Peyer's patch (tissue), 4 donors: ENCODE data around the gene CDCA7L. TPM values are rescaled to one million over a fixed set of nuclear protein-coding genes. Genes with fewer than 3 reads are reported as not detected.

Source experiments
- DNase-seq, 3 donors: peaks; one replicate each; pipeline ENCODE4 v3.0.0-alpha.2; 2017 to 2019
- H3K27ac ChIP-seq, 4 donors: fragments of 200-600 bp; sonication (generic); one replicate each; pipeline ENCODE4 v1.5.1; 2016 to 2019
- H3K27me3 ChIP-seq, 2 donors: fragments of 200-600 bp; sonication (generic); one replicate each; pipeline ENCODE4 v1.5.1; 2019
- H3K36me3 ChIP-seq, 3 donors: fragments of 200-600 bp; sonication (generic); one replicate each; pipeline ENCODE4 v1.5.1; 2016 to 2019
- H3K4me1 ChIP-seq, 4 donors: fragments of 200-600 bp; sonication (generic); one replicate each; pipeline ENCODE4 v1.5.1; 2016 to 2019
- H3K4me3 ChIP-seq, 4 donors: fragments of 200-600 bp; sonication (generic); 1 replicate in 3 of 4; 2 replicates in 1 of 4; pipeline ENCODE4 v1.5.1; 2016 to 2019; ENCODE audit warnings: mild to moderate bottlenecking in 1 of 4
- H3K9me3 ChIP-seq, 4 donors: fragments of 200-600 bp; sonication (generic); one replicate each; pipeline ENCODE4 v1.5.1; 2016 to 2019; ENCODE audit warnings: mild to moderate bottlenecking in 1 of 4
- CTCF ChIP-seq, 6 experiments: fragments of 450-650 bp in 4 of 6; fragments of 200-600 bp in 2 of 6; sonication (generic) in 1 of 6; IDR thresholded peaks; one replicate each; pipeline ENCODE4 v1.5.1; 2017 to 2019; ENCODE audit warnings: antibody characterized with exemption in 6 of 6, mild to moderate bottlenecking in 3 of 6, moderate library complexity in 1 of 6
- POLR2A ChIP-seq, 2 donors: fragments of 450-650 bp; IDR thresholded peaks; one replicate each; pipeline ENCODE4 v1.5.1; 2017; ENCODE audit warnings: antibody characterized with exemption in 2 of 2, mild to moderate bottlenecking in 2 of 2, moderate library complexity in 2 of 2
- total RNA-seq, 4 donors: library from RNA; depleted of rRNA; stranded (reverse); fragments of >200 nt; gene quantifications; one replicate each; pipeline ENCODE4 v1.1.0, GENCODE V29; 2016

The CDCA7L gene
- total RNA-seq, 4 donors from 2014 or later: 6.8 to 51.2 (median 19.8) TPM

GRCh38 chr7:21915140-21915539, 30.6 kb downstream of the CDCA7L start:
- Histone ChIP-seq H3K27ac (no peak overlapping the region), H3K4me3 (no peak overlapping the region), H3K27me3 (no peaks in the 10 kb centered on the region), H3K9me3 (no peaks in the 10 kb centered on the region), H3K36me3 (no peaks in the 10 kb centered on the region), H3K4me1 (no peaks in the 10 kb centered on the region)
- no peak for DNase-seq
- TF ChIP-seq POLR2A (IDR thresholded peaks at IDR 0.05) (no peak), CTCF (IDR thresholded peaks at IDR 0.05) (no peak)

GRCh38 chr7:21914671-21915070, 31.0 kb downstream of the CDCA7L start:
- no peak overlapping the region for H3K4me3 ChIP-seq
- no peaks in the 10 kb centered on the region for H3K9me3 ChIP-seq
- H3K27ac ChIP-seq: no peak overlapping the region
- TF ChIP-seq POLR2A (IDR thresholded peaks at IDR 0.05): no peak
- TF ChIP-seq CTCF (IDR thresholded peaks at IDR 0.05): no peak
- no peaks in the 10 kb centered on the region for H3K36me3 ChIP-seq
- DNase-seq: no peak
- no peaks in the 10 kb centered on the region for H3K27me3 ChIP-seq
- no peaks in the 10 kb centered on the region for H3K4me1 ChIP-seq

- TF ChIP-seq CTCF (IDR thresholded peaks at IDR 0.05) (no peak), POLR2A (IDR thresholded peaks at IDR 0.05) (no peak)
- Histone ChIP-seq H3K27ac (no peak overlapping the region), H3K4me3 (no peak overlapping the region), H3K27me3 (no peaks in the 10 kb centered on the region), H3K4me1 (no peaks in the 10 kb centered on the region), H3K36me3 (no peaks in the 10 kb centered on the region), H3K9me3 (no peaks in the 10 kb centered on the region)
- DNase-seq: no peak
Measured at GRCh38 chr7:21912931-21913780, 32.5 kb downstream of the CDCA7L start.

GRCh38 chr7:21912305-21912704, 33.4 kb downstream of the CDCA7L start:
- no peak for DNase-seq
- no peaks in the 10 kb centered on the region for H3K36me3 ChIP-seq
- no peaks in the 10 kb centered on the region for H3K9me3 ChIP-seq
- no peaks in the 10 kb centered on the region for H3K27me3 ChIP-seq
- H3K27ac ChIP-seq: no peak overlapping the region
- no peak overlapping the region for H3K4me3 ChIP-seq
- TF ChIP-seq POLR2A (IDR thresholded peaks at IDR 0.05) (no peak), CTCF (IDR thresholded peaks at IDR 0.05) (no peak)
- H3K4me1 ChIP-seq: no peaks in the 10 kb centered on the region

- TF ChIP-seq POLR2A (IDR thresholded peaks at IDR 0.05): no peak
- TF ChIP-seq CTCF (IDR thresholded peaks at IDR 0.05): no peak
- no peaks in the 10 kb centered on the region for H3K9me3 ChIP-seq
- no peaks in the 10 kb centered on the region for H3K27me3 ChIP-seq
- H3K27ac ChIP-seq: no peak overlapping the region
- DNase-seq: no peak
- H3K4me3 ChIP-seq: no peak overlapping the region
- H3K36me3 ChIP-seq: no peaks in the 10 kb centered on the region
- H3K4me1 ChIP-seq: no peaks in the 10 kb centered on the region
Measured at GRCh38 chr7:21911341-21911875, 34.3 kb downstream of the CDCA7L start.
